CD4-positive, alpha-beta T cell treated with Interleukin-1 beta for 1 hour (primary cell): Measurements from ENCODE around the gene CHURC1.

Experiments used
- DNase-seq, 2 donors: peaks; one replicate each; pipeline ENCODE4 v3.0.0-alpha.2; 2020 to 2022

The CHURC1 gene

DNA sequence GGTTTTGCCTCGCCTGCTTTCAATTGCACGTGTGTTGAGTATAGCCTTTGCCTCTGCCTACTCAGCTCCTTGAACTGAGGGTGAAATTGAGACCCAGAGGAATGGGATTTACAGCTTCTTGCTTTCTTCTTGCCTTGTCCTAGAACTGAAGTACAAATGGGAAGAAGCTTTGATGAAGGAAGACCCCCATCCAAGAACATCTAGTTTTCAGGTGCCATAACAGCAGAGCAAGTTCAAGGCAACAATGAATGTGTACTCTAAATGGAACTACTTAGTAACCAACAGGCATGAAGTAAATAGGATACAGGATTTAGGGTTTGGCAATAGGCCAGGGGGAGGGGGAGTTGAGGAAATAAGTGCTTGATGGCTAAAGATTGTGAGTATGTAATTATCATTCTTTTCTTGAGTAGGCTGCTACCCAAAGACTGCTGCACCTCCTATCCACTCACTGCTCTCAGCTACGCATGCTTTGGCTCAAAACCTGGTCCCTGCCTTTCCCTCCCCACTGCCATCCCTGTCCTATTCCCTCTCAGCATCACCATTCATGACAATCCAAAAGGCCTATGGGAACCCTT is 26.2 kb downstream of the CHURC1 start:
- DNase-seq, result no peak

DNA sequence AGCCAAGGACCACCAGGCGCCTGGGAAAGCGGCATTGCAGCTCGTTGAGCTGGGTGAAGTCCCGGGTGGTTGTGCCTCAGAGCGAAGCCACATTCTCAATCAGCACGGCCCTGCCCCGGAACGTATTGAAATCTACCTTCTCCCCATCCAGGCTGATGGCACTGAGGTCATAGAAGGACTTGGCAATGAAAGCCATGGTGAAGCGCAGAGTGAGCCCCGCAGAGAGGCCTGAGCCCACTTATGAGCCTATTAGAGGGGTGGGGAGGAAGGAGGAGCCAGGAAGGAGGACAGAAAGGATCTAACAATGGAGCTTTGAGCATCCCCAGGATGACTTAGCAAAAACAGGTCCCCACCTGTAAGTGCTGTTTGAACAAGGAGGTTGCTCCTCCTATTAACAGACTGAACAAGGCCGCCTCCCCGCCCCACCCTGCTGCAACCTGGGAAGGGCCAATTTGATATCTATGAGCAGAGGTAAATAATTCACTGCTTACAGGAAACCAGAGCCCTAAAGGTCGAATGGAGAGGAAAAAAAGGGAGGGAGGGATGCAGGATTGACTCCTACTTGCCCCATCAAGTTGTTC is 28.4 kb downstream of the CHURC1 start, which contains the start of gene GPX2:
TSS of gene GPX2 (minus strand) at position 215 of the 581 bp plus-strand sequence. CDS start at position 196, 19 bp downstream.
- DNase-seq, result no peak

DNA sequence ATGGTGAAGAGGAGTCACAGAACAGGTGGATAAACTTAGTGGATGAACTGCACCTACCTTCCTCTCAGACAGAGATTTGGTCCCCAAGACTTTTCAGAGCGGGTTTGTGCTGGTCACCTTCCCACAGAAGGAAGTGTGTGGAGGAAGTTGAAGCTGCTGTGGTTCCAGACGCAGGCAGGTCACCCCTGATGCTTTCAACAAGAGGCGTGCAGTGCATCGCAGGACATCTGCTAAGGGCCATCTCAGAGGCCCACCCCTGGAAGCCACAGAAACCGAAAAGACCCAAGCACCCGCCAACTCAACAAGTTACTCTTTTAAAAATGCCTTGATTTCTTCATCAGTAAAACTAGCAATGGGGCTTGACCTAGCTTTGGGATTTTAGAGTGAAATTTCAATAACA is 29.3 kb downstream of the CHURC1 start:
- DNase-seq, result no peak

DNA sequence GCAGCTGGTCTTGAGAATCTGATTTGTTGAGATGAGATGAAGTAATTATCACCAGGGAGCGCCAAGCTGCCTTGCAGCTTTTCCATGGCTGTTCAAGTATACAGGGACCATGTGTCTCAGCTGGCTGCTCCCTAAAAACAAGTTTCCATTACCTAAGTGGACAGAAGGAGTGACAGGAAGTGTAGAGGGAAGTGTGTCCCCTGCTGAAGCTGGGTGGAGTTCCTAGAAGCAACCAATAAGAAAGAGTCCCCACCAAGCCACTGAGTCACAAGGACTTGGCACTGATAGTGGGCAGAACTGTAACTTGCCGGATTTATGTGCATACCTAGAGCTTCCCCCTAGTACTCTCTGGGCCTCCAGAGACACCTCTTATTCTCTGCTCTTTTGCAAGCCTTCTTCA is 29.8 kb downstream of the CHURC1 start:
- no peak for DNase-seq

DNA sequence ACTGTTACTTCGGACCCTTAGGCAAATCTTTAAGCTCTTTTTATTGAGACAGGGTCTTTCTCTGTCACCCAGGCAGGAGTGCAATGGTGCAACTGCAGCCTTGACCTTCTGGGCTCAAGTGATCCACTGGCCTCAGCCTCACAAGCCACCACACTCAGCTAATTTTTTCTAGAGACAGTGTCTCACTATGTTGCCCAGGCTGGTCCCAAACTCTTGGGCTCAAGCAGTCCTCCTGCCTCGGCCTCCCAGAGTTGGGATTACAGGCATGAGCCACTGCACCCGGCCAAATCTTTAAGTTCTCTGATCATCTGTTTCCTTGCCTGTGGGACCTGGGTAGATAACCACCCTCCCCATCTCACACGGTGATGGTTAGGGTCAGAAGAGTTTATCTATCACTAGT is 30.6 kb downstream of the CHURC1 start:
- no peak for DNase-seq

DNA sequence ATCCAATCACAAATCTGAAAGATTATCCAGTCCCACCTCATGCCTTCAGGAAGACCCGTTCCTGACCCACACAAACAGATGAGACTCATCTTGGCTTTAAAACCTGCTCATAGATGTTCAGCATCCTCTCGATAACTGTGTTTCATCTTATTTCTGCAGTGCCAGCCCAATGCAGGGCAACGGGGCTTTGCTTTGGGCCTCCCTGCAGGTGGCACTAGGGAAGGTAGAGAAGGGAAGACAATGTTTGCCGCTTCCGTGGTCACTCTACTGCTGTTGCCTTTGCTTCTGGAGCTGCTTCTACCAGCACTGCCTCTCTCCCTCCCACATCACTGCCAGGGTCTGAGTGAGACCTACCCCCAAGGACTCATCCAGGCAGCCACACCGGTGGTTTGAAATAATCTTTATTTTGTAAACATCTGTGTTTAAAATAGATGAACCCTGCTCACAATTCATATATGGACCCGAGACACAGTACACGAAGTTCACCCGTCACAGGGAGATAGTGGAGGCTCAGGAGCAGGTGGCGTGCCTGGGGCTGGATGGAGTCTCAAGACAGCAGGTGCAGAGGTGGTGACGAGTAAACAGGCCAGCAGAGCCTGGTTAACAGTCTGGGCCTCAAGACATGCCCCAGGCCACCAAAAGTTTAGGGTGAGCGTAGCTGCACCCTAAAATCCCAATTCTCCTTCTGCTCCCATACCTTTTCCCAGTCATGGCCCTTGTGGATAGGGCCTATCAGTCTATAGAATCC is 31.4 kb downstream of the CHURC1 start:
- DNase-seq, result no peak

DNA sequence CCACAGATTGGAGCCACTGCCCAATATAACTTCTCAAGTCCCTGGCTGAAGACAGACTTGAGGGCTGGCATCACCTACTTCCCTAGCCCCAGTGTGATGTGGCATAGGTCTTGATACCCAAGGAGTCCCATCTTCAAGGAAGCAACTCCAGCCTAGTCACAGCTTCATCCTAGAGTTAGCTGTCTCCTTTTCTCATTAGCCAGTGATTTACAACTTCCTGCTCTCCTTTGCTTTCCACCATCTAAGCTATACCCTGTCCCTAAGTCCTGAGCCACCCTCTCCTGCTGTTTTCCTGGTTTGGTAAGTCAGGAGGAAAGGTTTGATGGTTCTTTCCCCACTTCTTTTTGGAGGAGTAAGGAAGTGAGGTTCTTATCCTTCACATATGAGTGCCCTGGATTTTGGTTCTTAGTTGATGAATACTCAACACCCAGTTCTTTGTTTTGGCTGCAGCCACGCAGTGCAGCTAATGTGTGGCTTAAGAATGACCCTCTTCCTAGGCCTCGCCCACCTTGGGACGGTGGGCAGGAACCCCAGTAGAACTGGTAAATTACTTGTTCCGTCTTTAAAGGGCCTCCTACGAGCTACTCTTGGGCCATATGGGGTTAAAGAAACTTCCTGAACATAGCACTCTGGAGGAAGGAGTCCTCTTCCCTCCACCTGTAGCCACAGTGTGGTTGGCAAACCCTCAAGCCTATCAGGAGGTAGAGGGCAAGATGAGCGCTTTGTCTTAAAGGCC is 32.2 kb downstream of the CHURC1 start:
- DNase-seq, result no peak

DNA sequence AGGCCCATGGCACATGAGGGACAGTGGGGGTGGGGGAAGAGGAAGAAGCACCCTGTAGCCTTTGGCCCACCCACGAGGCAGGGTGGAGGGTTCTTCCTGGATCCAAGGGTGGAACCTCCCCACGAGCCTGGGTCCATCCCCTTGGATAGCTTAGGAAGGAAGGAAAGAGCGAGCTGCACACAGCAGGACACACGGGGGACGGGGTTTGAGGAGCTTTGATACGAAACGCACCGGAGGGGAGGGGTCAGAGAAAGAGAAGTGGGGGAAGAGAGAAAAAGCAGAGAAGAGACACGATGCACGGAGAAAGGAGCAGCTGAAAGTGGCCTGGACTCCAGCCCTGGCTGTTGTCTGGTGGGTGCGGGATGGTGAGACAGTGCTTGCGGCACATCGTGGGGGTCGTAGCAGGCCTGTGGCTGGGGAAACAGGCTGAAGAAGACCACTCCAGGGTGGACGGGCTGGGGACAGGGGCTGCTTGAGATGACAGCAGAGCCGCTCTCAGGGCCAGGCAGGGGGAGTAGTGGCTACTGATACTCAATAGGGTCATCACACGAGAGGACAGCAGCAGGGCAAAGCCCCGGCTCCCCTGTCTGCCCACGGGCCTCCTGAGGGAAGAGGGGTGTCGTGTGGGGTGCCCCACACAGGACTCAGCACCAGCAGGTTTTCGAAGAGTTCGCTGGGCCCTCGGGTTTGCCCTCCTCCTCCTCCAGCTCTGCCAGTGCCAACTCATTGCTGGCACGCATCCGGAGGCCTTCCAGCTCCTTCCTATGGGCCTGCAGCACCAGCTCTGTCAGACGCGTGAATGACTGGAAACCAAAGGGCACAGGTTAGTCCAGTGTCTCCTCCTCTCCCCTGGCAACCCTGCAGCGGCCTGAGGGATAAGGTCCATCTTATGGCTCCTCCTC is 33.7 kb downstream of the CHURC1 start:
- no peak for DNase-seq

DNA sequence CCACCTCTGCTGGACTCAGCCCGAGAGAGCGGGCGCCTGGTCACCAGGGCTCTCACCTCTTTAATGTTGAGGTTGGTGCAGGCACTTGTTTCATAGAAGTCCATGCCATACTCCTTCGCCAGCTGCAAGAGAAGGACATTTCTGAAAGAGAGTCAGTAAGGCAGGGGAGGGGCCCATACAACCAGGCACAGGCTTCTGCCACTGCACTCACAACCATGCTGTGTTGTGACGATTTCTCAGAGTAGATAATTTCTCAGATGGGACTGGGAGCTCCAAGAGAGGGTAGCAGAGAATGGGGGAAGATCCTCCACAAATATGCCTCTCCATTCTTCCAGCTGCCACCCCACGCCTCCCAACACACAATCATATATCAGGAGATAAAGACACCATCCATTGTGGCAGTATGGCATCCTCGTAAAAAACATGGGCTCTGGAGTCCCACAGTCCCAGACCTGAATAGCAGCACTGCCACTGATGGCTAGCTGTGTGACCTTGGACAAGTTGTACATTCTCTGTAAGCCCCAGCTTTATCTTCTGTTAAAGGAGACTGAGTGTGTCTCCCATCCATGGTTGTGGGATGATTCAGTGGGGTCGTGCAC is 34.5 kb downstream of the CHURC1 start:
- no peak for DNase-seq

DNA sequence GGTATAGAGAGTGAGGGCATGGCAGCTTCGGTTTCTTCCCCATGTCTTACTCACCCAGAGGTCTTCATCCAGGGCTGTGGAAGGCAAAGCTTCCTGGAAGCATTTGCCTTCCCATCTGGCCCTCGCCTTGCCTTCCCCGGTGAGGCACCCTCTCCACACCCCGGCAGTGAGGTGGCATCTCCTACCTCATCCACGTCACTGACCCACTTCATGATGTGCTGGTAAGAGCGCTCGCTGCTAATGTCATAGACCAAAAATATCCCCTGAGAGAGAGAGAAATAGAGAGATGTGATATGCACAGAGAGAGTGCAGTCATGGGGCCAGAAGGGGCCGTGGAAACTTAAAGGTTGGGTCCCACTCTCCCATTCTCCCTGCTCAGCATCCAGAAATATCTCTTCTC is 36.6 kb downstream of the CHURC1 start:
- no peak for DNase-seq

DNA sequence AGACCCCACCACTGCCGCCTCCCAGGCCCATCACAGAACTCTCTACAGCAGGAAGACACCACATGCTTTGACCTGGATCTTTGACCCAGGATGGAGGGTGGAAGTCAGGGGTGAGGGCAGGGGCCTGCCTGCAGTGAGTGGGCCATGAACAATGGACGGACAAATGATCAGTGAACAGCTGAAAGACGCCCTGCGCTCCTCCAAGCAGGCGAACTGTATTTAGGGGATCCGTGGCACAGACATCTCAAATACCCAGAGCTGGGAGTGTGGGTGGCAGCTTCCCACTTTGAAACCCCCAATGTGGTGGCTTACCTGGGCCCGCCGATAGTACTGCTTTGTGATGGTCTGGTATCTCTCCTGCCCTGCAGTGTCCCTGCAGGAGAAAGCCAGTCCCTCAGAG is 37.0 kb downstream of the CHURC1 start:
- no peak for DNase-seq

DNA sequence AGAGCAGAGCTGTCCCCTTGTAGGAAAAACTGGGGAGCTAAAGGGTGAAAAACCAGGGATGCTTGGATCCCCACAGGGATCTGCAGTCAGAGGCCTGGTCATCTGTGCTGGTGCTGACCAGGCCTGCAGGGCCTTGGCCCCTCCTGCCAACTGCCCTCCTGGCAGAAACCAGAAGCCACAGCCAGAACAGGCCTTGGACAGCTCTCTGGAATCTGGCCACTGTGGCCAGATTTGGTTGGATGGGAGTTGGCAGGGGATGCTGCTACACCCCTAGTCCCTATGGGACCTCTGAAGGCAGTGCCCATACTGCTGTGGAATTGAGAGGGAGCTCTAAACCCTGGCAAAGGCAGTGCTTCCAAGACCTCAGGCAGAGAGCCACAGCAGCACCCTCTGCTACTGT is 37.5 kb downstream of the CHURC1 start:
- DNase-seq, result no peak

DNA sequence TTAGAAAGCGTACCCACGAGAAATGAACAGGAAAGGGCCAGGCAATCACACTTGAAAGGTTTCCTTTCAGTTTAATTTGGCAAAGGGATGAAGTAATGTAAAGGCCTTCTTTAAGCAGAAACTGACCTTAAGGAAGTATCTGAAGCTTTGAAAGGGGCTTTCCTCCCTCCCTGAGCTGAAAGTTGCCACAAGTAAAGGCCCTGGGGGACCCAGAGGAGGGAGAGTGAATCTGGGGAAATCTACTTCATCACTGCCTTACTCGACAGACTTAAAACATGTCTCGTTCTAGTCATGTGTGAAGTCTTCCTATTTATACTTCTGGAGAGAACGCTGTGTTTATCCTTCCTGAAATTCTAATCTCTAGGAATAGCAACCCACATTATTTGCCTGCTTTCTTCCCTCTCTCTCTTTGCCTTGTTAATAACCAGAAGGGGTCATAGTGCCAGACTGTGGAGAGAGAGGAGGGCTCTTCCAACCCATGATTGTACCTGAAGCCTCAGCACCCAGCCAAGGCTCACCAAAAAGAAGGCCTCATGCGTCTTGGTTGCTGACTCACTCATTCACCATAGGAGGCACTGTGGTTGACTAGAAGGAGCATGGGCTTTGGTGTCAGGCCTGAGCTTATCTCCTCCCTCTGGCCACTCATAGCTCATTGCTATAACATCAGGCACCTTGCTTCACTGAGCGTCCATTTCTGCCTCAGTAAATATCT is 38.5 kb downstream of the CHURC1 start:
- no peak for DNase-seq

DNA sequence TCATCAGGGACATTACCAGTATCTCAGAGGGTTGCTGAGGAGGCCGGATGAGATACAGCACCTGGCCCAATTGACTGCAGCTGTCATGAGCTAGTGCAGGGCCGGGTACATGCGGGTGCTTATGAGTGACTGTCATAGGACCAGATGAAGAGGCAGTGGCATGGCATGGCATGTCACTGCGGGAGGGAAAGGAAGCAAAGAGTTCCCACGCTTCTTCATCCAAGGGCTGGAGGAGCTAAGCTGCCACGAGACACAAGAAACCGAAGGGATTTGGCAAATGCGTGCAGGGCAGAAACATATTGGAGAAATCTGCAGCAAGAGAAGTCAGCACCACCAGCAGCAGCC is 39.0 kb downstream of the CHURC1 start:
- DNase-seq, result no peak

DNA sequence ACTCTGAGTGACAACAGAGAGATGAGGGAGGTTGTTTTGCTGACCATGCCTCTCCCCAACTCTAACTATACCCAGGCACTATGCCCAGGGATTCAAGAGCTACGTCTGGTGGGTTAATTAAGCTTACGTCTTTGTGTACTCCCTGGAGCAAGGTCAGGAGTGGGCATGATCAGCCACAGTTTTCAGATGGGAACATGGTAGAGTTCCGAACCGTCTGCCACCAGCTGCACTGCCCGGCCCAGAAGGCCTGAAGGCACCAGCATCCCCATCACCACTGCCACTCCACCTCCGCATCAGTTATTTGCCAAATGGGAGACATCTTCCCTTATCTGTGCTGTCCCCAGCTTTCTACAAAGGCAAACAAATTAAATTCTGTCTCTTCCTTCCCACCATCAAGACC is 39.4 kb downstream of the CHURC1 start:
- DNase-seq, result no peak

DNA sequence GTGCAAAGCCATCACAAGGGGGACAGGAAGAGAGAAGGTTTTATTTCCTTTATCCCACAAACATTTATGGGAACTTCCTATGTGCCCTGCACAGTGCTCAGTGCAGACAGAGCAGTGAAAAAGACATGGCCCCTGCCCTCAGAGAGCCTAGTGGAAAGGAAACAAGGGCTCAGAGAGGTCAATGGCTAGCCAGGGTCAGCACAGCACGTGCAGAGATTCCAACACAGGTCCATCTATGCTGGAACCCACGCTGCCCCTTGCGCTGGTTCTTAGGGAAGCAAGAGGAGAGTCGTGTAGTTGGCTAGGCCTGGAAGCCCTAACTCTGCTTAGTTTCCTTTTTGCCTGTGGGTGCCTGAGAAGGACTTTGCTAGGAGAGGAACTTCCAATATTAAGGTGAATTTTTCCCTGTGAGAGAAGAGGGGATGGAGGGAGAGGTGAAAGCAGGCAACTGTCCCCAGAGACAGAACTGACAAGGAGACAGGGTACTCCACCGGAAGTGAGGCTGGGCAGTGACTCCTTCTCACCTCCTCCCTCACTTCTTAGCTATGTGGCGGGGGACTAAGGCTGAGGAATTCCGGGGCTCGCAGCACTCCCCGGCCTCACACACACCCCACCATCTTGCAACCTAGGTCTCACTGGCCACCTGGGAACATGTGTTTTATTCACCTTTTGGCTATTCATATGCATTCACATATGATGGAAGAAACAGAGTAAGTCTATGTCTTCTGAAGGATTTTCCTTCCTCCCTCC is 40.4 kb downstream of the CHURC1 start:
- DNase-seq, result no peak

DNA sequence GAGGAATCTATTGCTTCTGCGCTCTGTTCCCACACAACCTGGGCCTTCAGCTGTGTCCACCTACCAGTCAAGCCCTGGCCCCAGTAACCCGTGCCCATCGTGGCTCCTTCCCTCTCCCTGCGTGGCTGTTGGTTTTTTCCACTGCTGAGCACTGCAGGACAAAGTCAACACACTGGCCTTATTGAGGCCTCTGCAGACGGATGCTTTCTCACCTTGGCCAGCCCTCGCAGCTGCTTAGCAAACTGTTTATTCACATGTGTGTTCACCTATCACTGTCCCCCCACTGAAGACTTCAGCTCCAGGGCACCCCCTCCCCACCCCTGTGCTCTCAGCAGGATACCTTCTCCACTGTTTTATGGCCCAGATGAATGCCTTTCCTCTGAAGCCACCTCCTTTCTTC is 41.0 kb downstream of the CHURC1 start:
- no peak for DNase-seq

DNA sequence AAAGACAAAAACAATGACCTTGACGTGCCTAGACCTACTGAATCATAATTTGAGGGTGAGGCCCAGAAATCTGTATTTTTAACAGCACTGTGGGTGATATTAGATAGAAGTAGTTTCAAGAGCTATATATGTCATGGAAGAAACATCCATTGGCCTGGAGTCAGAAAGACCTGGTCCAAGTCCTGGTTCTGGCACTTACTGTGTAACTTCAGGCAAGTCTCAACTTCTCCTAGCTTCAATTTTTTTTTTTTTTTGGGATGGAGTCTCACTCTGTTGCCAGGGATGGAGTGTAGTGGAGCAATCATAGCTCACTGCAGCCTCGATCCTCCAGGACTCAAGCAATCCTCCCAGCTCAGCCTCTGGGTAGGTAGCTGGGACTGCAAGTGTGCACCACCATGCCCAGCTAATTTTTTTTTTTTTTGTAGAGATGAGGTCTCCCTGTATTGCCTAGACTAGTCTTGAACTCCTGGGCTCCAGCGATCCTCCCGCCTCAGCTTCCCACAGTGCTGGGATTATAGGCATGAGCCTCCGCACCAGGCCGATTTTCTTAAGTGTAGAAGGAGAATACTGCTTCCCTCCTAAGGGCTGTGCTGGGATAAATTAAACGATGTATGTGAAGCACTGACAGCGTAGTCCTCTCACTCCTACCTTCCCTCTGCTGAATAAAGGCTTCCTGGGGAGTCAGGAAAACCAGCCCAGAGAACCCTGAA is 42.6 kb downstream of the CHURC1 start:
- no peak for DNase-seq

DNA sequence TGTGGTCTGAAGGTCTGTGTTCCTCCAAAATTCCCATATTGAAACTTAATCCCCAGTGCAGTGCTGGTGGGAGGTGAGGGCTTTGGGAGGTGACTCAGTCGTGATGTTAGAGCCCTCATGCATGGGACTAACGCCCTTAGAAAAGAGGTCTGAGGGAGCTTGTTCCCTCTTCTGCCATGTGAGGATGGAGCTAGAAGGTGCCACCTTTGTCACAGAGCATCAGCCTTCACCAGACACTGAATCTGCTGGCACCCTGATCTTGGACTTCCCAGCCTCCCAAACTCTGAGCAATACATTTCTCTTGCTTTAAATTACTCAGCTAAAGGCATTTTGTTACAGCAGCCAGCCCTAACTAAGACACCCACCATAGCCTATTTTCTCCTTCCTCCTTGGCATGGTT is 43.9 kb downstream of the CHURC1 start:
- DNase-seq, result no peak

DNA sequence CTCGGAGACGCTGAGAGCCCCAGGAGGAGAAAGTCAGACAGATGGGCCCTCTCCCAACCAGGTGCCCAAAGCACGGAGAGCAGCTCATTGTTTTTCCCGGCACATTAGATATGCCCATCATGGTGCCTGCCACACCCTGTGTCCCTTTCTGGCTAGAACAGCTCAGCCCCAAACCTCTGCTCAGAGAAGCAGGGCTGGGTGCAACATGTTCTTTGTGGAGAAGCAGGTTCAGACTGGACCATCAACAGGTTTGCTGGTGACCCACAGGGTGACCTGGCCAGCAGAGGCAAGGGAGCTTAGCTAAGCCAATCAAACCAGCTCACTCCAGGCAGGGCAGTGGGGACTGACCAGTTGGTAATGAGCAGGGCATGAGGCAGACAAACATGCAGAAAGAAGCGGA is 44.5 kb downstream of the CHURC1 start:
- no peak for DNase-seq
